ENCODE results near the gene RABGAP1L.
"Not testable (repeated sequence)": the region's sequence is repeated elsewhere in the genome, so short reads cannot be mapped to it uniquely, and the experiment has no call there.

RABGAP1L gene

DNA sequence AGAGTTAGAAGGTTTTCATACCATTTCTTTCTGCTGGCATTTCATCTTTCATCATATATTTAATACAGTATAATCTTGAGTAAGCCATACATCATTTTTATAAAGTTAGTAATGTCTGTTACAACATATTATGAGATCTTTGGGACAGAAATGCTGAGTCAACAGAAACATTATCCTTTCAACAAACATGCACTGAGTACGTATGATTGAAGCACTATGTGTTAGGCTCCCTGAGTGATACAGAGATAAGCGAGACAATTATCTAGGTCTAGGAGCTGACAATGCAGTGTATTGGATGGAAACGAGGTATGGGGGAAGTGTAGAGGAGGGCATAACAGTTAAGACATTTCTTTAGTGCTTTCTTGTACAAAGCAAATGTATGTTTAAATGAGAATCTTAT lies 268.7 kb downstream of the RABGAP1L start:
- no peak for DNase-seq (ENCODE audit: low read depth in 2 of 2, low spot score in 1 of 2)

DNA sequence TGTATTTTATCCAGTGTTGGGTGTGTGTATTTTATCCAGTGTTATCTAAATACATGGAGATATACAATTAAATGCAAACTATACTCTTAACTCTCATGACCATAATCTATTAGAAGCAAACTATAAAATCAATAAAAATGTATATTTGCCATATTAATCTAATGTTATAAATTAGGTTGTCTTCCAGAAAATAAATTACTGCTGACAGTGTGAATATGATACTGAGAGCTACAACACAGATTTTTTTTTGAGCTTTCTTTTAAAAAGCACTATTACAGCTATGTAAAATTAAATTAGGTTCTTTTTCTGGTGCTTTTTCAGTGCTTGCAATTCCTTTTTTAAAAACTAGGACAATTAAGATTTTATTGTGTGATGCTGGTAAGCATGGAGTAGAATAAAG lies 269.4 kb downstream of the RABGAP1L start:
- DNase-seq (ENCODE audit: low read depth in 2 of 2, low spot score in 1 of 2) = no peak

DNA sequence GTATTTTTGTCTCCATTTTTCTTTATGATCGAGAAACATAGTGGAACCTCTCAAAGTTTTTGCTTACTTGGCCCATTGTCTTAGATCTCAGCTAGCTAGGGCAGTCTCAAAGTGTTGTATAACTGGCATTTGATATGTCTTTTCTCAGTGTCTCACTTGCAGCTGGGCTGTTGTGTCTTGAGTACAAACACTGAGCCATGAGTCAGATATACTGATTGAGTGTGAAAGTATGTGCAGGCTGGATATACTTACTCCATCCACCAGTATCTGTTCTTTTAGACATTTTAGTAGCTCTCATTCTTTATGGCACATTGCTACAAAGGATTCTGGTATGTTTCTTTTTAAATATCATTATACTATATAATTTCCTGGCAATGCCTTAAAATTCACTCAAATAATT lies 274.1 kb downstream of the RABGAP1L start:
- no peak for DNase-seq (ENCODE audit: low read depth in 2 of 2, low spot score in 1 of 2)

DNA sequence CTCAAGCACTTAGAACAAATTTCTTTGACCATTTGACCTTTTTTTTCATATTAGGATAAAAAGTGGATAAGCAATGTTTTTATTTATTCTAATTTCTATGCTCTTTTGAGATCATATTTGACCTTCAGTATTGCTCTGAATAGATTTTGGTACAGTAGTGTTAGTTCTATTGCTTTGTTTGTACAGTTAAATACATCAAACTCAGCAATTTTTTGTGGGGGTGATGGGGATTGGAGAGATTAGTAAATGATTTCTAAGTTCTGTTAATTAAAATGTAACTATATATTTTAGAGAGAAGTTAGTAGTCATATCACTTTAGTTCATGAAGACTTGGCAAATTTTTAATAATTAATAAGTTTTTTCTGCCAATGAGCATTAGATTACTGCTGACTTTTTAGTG lies 286.0 kb downstream of the RABGAP1L start:
- no peak for DNase-seq (ENCODE audit: low read depth in 2 of 2, low spot score in 1 of 2)

DNA sequence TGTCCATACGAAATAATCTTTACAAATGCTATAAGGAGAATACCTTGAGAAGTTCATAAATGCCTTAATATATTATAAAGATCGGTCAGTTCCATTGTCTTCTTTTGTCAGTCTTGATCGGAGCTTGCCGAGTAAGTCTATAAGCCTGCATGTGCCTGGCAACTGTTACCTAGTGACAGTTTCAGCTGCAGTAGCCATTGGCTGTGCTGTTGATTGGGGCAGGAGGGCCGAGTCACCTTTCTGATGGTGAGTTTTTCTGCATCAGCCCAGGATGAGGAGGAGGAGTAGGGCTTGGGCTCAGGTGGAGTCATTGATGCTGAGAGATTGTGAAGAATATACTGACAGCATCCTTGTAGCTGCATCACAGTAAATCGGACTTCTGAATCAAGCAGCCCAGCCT lies 286.5 kb downstream of the RABGAP1L start:
- no peak for DNase-seq (ENCODE audit: low read depth in 2 of 2, low spot score in 1 of 2)

DNA sequence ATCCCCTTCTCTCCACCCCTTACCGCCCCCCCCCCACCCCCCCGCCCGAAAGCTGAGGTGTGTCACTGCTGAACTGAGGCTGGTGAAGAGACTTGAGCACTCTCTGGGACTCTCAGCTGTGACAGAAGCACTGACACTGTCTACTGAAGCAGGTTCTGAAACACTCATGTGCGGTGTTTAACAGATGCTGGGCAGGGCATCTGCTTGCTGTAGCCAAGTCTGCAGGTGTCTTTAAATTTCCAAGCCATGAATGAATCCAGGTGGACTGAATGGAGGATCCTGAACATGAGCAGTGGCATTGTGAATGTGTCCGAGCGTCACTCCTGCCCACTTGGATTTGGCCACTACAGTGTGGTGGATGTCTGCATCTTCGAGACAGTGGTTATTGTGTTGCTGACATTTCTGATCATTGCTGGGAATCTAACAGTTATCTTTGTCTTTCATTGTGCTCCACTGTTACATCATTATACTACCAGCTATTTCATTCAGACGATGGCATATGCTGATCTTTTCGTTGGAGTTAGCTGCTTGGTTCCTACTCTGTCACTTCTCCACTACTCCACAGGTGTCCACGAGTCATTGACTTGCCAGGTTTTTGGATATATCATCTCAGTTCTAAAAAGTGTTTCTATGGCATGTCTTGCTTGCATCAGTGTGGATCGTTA lies 288.7 kb downstream of the RABGAP1L start, which contains the start of gene GPR52:
TSS of gene GPR52 (plus strand) at position 99 of the 665 bp plus-strand sequence. CDS start at position 247, 148 bp downstream.
- no peak for DNase-seq (ENCODE audit: low read depth in 2 of 2, low spot score in 1 of 2)

DNA sequence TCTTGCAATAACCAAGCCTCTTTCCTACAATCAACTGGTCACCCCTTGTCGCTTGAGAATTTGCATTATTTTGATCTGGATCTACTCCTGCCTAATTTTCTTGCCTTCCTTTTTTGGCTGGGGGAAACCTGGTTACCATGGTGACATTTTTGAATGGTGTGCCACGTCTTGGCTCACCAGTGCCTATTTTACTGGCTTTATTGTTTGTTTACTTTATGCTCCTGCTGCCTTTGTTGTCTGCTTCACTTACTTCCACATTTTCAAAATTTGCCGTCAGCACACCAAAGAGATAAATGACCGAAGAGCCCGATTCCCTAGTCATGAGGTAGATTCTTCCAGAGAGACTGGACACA lies 289.2 kb downstream of the RABGAP1L start:
- no peak for DNase-seq (ENCODE audit: low read depth in 2 of 2, low spot score in 1 of 2)

DNA sequence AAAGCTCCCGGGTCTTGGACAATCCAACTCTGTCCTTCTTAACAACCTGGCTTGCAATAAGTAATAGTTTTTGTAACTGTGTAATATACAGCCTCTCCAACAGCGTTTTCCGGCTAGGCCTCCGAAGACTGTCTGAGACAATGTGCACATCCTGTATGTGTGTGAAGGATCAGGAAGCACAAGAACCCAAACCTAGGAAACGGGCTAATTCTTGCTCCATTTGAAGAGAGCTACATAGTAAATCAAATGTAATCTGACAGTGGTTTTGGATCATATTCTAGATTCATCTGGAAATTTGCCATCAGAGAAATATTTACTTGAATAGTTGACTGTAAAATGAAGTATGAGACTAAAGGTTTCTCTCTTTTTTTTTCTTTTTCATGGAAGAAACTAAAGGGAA lies 289.7 kb downstream of the RABGAP1L start:
- DNase-seq (ENCODE audit: low read depth in 2 of 2, low spot score in 1 of 2) = no peak

DNA sequence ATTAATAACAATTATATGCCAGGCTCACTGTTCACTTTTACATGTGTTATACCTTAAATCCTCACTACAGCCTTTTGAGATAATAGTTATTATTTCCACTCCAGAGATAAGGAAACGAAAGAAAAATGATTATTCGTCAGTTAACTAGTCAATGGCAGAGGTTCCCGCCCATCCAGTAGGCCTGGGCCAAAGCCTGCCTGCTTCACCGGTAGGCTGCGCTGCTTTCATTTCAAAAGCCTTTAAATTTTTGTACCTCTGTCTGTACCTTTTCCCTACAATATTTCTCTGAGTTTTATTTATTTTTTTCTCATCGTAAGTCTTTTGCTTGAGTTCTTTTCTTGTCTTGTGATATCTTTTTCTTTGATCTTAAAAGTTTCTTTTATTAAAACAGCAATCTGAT lies 292.1 kb downstream of the RABGAP1L start:
- no peak for DNase-seq (ENCODE audit: low read depth in 2 of 2, low spot score in 1 of 2)

DNA sequence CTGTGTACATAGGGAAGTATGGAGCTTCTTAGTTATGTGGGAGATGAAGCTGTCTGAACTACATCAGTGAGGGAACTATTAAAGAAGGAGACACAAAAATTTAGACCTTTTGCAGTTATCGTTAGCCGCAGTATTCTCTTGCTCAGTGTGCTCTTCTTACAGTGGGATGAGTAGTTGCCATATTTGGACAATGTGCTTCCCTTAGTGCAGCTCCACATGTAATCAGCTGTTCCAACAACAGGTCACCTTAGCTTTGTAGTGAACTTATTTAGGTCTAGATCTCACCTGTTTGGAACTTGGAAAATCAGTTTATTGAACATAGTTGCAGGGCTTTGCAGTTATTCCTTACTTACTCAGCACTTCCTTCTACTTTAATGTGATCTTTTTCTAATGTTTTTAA lies 306.5 kb downstream of the RABGAP1L start:
- DNase-seq (ENCODE audit: low read depth in 2 of 2, low spot score in 1 of 2) = no peak

DNA sequence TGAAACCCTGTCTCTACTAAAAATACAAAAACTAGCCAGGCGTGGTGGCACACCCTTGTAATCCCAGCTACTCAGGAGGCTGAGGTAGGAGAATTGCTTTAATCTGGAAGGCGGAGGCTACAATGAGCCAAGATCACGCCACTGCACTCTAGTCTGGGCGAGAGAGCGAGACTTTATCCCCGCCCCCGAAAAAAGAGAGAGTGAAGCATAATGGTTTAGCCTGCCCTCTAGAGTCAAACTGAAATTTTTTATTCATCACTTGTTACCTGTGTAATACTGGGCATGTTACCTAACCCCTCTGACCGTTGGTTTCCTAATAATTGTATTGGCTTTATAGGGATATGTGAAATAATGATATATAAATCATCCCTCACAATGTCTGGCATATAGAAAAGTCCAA lies 307.3 kb downstream of the RABGAP1L start:
- DNase-seq (ENCODE audit: low read depth in 2 of 2, low spot score in 1 of 2) = no peak

DNA sequence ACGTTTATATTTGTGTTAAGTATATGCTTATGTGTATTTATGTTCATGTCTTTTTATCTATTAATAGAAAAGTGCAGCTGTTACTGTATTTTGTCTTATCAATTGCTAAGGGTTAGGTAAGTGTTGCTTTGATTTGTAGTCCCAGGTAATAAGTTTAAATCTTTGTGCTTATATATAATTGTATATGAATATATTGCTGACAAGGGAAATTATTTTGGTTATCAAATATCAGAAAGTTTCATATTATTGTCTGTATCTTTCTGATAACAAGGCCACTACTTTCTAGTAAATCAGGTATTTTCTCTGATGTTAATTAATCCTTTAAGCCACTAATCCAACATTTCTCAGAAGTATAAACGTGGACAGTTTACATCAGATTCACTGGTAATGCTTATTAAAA lies 309.7 kb downstream of the RABGAP1L start:
- DNase-seq (ENCODE audit: low read depth in 2 of 2, low spot score in 1 of 2) = no peak

DNA sequence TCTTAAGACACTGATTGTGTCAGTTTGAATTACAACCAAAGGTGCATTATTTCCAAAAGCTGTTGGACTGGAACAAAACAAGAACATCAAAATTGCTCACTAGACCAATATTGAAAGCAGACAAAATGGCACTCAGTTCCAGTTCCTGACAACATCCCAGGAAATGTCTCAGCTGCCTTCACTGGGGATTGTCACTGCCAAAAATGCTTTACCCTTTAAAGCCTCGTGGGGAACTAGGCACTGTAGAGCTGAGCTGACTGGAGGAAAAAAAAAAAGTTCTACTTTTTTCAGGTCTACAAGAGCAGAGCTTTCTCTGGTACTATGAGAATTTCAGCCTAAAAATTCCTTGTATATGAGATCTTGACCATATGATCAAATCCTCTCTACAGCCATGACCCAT lies 310.4 kb downstream of the RABGAP1L start:
- DNase-seq (ENCODE audit: low read depth in 2 of 2, low spot score in 1 of 2) = no peak

DNA sequence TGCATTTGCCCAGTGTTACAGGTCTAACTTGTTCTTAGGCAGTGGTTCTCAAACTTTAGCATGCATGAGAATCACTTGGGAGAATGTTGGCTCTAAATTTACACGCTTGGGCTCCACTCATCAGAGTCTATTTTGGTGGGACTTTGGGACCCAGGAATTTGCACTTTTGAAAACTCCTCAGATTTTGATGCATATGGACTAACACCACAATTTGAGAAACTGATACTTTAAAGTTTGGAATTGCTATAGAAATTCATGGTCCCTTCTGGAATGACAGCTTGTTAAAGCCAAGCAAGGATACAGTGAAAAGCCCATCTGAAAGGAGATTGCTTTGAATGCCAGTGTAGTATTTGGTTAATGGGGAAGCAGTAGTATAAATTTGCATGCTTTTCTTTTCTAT lies 320.0 kb downstream of the RABGAP1L start:
- no peak for DNase-seq (ENCODE audit: low read depth in 2 of 2, low spot score in 1 of 2)

DNA sequence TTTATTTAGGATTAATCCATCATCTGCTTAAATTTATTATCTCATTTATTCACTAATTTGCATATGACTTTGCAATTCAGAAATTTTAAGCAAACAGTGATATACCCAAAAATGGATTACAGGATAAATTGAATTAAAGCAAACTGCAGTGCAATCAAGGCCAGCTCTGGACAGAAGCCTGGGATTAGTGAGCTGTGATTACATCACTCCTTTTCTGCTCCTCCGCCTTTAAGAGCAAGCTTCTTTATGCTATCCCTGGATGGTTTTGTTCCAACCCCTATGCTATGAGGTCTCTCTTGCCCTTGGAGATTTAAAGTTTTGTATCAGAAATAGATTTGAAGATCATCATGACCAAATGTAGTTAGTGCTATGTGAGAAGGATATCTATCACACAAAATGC lies 321.0 kb downstream of the RABGAP1L start:
- no peak for DNase-seq (ENCODE audit: low read depth in 2 of 2, low spot score in 1 of 2)

DNA sequence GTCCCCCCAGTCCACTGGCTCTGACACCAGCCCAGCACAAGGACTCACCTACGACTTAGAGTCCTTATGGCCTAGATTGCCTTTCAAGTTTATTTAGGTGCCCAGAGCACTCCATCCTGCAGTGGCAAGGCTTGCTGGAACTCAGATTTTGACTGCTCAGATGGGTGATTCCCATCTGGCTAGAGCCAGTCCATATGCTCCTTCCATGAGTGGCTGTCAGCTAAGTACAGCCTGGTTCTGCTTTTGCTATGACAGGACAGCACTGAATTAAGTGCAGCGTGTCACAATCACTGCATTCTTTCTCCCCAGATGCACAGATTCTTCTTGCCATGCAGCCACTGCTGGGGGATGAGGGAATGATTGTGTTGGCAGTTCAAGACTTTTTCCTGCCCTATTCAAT lies 332.3 kb downstream of the RABGAP1L start:
- no peak for DNase-seq (ENCODE audit: low read depth in 2 of 2, low spot score in 1 of 2)

DNA sequence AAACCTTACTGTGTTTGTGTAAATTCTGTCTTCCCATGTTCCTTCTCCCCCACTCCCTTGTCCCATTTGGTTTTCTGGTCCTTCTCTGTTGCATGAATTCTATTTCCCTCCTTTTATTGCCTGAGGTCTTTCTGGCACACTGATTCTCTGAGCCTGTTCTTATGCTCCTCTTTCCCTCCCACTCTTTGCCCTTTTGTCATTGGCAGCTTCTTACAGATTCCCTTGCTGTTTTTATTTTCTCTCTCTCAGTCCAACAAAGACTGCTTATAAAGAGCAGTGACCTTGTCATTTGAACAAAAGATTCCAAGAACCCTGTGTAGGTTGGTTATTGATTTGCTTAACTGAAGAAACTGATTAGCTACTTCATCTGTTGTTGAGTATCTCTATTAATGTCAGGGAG lies 338.2 kb downstream of the RABGAP1L start:
- DNase-seq (ENCODE audit: low read depth in 2 of 2, low spot score in 1 of 2) = no peak

DNA sequence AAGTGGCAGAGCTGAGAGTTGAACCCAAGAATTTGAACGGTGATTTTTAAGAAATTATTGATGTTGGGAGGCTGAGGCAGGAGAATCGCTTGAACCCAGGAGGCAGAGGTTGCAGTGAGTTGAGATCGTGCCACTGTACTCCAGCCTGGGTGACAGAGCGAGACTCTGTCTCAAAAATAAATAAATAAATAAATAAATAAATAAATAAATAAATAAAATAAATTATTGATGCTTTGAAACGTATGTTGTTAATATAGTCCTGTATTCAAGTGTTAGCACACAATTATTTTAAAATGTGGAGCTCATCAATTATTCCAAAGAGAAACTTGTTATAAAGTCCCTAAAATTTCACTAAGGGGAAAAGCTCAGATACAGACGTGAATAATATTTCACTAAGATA lies 357.4 kb downstream of the RABGAP1L start:
- DNase-seq (ENCODE audit: low read depth in 2 of 2, low spot score in 1 of 2) = not testable (repeated sequence)

DNA sequence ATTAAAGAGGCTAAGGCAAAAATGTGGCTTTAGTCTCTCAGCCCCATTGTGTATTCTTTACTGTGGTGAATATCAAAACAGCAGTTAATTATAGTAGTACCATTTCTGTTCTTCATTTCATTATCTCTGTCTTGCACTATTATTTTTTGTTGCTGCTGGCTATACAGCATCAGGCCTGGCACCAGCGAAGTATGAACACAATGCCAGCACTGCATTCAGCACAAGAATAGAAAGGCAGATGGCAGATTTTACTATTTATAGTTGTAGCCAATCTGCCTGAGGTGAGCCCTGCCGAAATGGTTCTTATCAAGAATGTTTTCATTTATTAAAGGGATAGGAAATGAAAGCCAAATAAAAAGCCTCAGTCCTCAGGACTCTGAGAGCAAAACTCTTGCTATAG lies 360.5 kb downstream of the RABGAP1L start:
- no peak for DNase-seq (ENCODE audit: low read depth in 2 of 2, low spot score in 1 of 2)

DNA sequence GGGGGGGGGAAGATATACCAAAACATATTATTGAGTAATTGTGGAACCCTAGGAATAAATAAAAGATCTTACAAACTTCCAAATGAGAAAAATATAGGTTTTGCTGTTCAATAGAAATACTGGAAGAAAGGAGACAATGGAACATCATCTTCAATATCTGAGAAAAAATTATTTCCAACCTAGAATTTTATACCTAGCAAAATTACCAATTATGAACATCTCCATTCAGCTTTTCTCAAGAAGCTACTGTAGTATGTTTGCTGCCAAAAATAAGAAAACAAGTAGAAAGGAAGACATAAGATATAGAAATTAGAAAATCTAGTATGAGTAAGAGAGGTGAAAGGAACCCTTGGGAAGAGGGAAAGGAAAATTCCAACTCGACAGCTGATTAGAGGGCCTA lies 372.4 kb downstream of the RABGAP1L start:
- no peak for DNase-seq (ENCODE audit: low read depth in 2 of 2, low spot score in 1 of 2)

DNA sequence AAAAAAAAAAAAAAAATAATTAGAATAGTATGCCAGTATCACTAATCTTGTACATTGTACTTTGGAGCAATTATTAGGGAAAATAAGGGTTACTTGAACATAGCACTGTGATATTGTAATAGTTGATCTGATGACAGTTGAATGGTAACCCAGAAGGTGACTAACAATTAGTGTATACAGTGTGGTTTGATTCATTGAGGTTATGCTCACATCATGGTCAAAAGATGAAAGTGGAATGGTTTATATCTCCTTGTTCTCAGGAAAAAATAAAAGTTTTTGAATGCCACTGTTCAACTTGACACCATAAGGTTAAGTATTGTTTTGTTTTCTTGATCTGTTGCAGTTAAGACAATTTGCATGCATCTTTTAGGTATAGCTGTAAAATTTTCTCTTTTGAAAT lies 375.5 kb downstream of the RABGAP1L start:
- no peak for DNase-seq (ENCODE audit: low read depth in 2 of 2, low spot score in 1 of 2)

DNA sequence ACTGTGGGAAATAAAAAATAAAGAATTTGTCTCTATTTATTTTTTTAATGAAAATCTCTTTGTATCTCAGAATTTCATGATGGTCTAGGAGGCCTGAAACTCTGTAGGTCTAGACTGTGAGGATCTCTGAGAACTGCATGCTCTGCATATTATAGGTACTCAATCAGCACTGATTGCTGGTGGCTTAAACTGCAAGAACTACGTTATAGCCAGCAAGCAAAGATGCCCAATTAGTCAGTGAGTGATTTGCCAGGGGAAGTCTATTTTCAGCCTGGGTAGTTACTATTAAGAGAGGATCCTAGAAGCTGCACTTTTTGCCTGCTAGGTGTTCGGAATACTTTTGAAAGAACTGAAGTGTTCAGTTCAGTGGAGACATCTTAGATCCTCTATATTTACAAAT lies 375.9 kb downstream of the RABGAP1L start:
- no peak for DNase-seq (ENCODE audit: low read depth in 2 of 2, low spot score in 1 of 2)

DNA sequence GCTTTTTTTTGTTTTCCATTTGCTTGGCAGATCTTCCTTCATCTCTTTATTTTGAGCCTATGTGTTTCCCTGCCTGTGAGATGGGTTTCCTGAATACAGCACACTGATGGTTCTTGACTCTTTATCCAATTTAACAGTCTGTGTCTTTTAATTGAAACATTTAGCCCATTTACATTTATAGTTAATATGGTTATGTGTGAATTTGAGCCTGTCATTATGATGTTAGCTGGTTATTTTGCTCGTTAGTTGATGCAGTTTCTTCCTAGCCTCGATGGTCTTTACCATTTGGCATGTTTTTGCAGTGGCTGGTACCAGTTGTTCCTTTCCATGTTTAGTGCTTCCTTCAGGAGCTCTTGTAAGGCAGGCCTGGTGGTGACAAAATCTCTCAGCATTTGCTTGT lies 384.1 kb downstream of the RABGAP1L start:
- DNase-seq (ENCODE audit: low read depth in 2 of 2, low spot score in 1 of 2) = not testable (repeated sequence)

DNA sequence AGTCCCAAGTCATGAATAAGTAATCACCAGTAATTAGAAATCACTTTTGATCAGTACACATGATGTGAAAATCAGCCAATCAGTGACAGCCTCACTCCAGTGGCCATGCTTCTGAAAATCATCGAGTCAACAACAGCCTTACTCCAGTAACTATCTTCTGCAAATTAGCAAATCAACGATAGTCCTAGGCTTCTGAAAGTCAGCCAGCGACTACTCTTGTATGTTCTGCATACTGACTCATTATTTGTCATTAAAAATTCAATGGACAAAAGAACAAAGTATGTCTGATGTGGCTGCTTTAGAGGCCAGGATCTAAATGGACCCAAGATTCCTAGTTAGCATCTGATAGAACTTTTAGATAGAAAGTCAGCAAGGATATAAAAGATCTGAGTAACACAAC lies 391.0 kb downstream of the RABGAP1L start:
- DNase-seq (ENCODE audit: low read depth in 2 of 2, low spot score in 1 of 2) = no peak
